ENCODE measurements around the gene TMEM255B.

Gene TMEM255B

GRCh38 chr13:113849981-113850721, 91.1 kb downstream of the TMEM255B start:
- no peaks in the 10 kb centered on the region for H3K9me3 ChIP-seq (ENCODE audit: control insufficient read depth, insufficient read depth, low read depth, low read length)
- H3K27ac ChIP-seq (ENCODE audit: low read depth, low read length) = no peak overlapping the region
- H3K4me1 ChIP-seq (ENCODE audit: control insufficient read depth, insufficient read depth, low read length) = peaks cover 19% of the 10 kb centered on the region
- H3K9ac ChIP-seq (ENCODE audit: low read length) = no peak overlapping the region
- no peaks in the 10 kb centered on the region for H3K36me3 ChIP-seq (ENCODE audit: control insufficient read depth, insufficient read depth, low read length)
- H3K4me3 ChIP-seq (ENCODE audit: low read depth, low read length) = no peak overlapping the region
- no peaks in the 10 kb centered on the region for H3K27me3 ChIP-seq (ENCODE audit: control insufficient read depth, insufficient read depth, low read length)

GRCh38 chr13:113850722-113851479, 91.9 kb downstream of the TMEM255B start:
- H3K4me1 ChIP-seq (ENCODE audit: control insufficient read depth, insufficient read depth, low read length) = peaks cover 19% of the 10 kb centered on the region
- H3K4me3 ChIP-seq (ENCODE audit: low read depth, low read length) = no peak overlapping the region

GRCh38 chr13:113851480-113851803, 92.4 kb downstream of the TMEM255B start:
- Histone ChIP-seq H3K4me3 (ENCODE audit: low read depth, low read length) (no peak overlapping the region), H3K4me1 (ENCODE audit: control insufficient read depth, insufficient read depth, low read length) (peaks cover 19% of the 10 kb centered on the region), H3K9me3 (ENCODE audit: control insufficient read depth, insufficient read depth, low read depth, low read length) (no peaks in the 10 kb centered on the region), H3K27ac (ENCODE audit: low read depth, low read length) (no peak overlapping the region), H3K36me3 (ENCODE audit: control insufficient read depth, insufficient read depth, low read length) (no peaks in the 10 kb centered on the region), H3K27me3 (ENCODE audit: control insufficient read depth, insufficient read depth, low read length) (no peaks in the 10 kb centered on the region), H3K9ac (ENCODE audit: low read length) (no peak overlapping the region)

More at GRCh38 chr13:113850722-113851479, 91.9 kb downstream of the TMEM255B start:
- Histone ChIP-seq H3K36me3 (ENCODE audit: control insufficient read depth, insufficient read depth, low read length) (no peaks in the 10 kb centered on the region), H3K9ac (ENCODE audit: low read length) (no peak overlapping the region), H3K9me3 (ENCODE audit: control insufficient read depth, insufficient read depth, low read depth, low read length) (no peaks in the 10 kb centered on the region), H3K27me3 (ENCODE audit: control insufficient read depth, insufficient read depth, low read length) (no peaks in the 10 kb centered on the region), H3K27ac (ENCODE audit: low read depth, low read length) (no peak overlapping the region)

- no peak overlapping the region for H3K4me3 ChIP-seq (ENCODE audit: low read depth, low read length)
- H3K9me3 ChIP-seq (ENCODE audit: control insufficient read depth, insufficient read depth, low read depth, low read length) = no peaks in the 10 kb centered on the region
- no peak overlapping the region for H3K27ac ChIP-seq (ENCODE audit: low read depth, low read length)
- peaks cover 19% of the 10 kb centered on the region for H3K4me1 ChIP-seq (ENCODE audit: control insufficient read depth, insufficient read depth, low read length)
- no peaks in the 10 kb centered on the region for H3K36me3 ChIP-seq (ENCODE audit: control insufficient read depth, insufficient read depth, low read length)
- H3K9ac ChIP-seq (ENCODE audit: low read length) = no peak overlapping the region
- no peaks in the 10 kb centered on the region for H3K27me3 ChIP-seq (ENCODE audit: control insufficient read depth, insufficient read depth, low read length)
Observed at GRCh38 chr13:113851826-113852535, 93.0 kb downstream of the TMEM255B start.

- Histone ChIP-seq H3K36me3 (ENCODE audit: control insufficient read depth, insufficient read depth, low read length) (no peaks in the 10 kb centered on the region), H3K4me3 (ENCODE audit: low read depth, low read length) (no peak overlapping the region), H3K27me3 (ENCODE audit: control insufficient read depth, insufficient read depth, low read length) (no peaks in the 10 kb centered on the region), H3K27ac (ENCODE audit: low read depth, low read length) (no peak overlapping the region), H3K4me1 (ENCODE audit: control insufficient read depth, insufficient read depth, low read length) (peaks cover 19% of the 10 kb centered on the region), H3K9ac (ENCODE audit: low read length) (no peak overlapping the region), H3K9me3 (ENCODE audit: control insufficient read depth, insufficient read depth, low read depth, low read length) (no peaks in the 10 kb centered on the region)
Observed at GRCh38 chr13:113852536-113853517, 93.8 kb downstream of the TMEM255B start.

- Histone ChIP-seq H3K27me3 (ENCODE audit: control insufficient read depth, insufficient read depth, low read length) (no peaks in the 10 kb centered on the region), H3K4me1 (ENCODE audit: control insufficient read depth, insufficient read depth, low read length) (peaks cover 18% of the 10 kb centered on the region), H3K9ac (ENCODE audit: low read length) (no peak overlapping the region), H3K9me3 (ENCODE audit: control insufficient read depth, insufficient read depth, low read depth, low read length) (no peaks in the 10 kb centered on the region), H3K27ac (ENCODE audit: low read depth, low read length) (no peak overlapping the region), H3K36me3 (ENCODE audit: control insufficient read depth, insufficient read depth, low read length) (no peaks in the 10 kb centered on the region), H3K4me3 (ENCODE audit: low read depth, low read length) (no peak overlapping the region)
Observed at GRCh38 chr13:113853518-113854237, 94.7 kb downstream of the TMEM255B start.

GRCh38 chr13:113854238-113855011, 95.4 kb downstream of the TMEM255B start:
- Histone ChIP-seq H3K27me3 (ENCODE audit: control insufficient read depth, insufficient read depth, low read length) (no peaks in the 10 kb centered on the region), H3K36me3 (ENCODE audit: control insufficient read depth, insufficient read depth, low read length) (no peaks in the 10 kb centered on the region; the same call in 1 of the 2 replicates), H3K4me1 (ENCODE audit: control insufficient read depth, insufficient read depth, low read length) (peaks cover 12% of the 10 kb centered on the region), H3K9ac (ENCODE audit: low read length) (no peak overlapping the region), H3K9me3 (ENCODE audit: control insufficient read depth, insufficient read depth, low read depth, low read length) (no peaks in the 10 kb centered on the region), H3K27ac (ENCODE audit: low read depth, low read length) (no peak overlapping the region), H3K4me3 (ENCODE audit: low read depth, low read length) (no peak overlapping the region)

- H3K27me3 ChIP-seq (ENCODE audit: control insufficient read depth, insufficient read depth, low read length) = no peaks in the 10 kb centered on the region
- H3K9ac ChIP-seq (ENCODE audit: low read length) = no peak overlapping the region
- peaks cover 18% of the 10 kb centered on the region for H3K4me1 ChIP-seq (ENCODE audit: control insufficient read depth, insufficient read depth, low read length)
- no peaks in the 10 kb centered on the region for H3K9me3 ChIP-seq (ENCODE audit: control insufficient read depth, insufficient read depth, low read depth, low read length)
- no peak overlapping the region for H3K27ac ChIP-seq (ENCODE audit: low read depth, low read length)
- H3K4me3 ChIP-seq (ENCODE audit: low read depth, low read length) = no peak overlapping the region
- no peaks in the 10 kb centered on the region; the same call in 1 of the 2 replicates for H3K36me3 ChIP-seq (ENCODE audit: control insufficient read depth, insufficient read depth, low read length)
Observed at GRCh38 chr13:113855012-113855921, 96.2 kb downstream of the TMEM255B start.
